Measurements from ENCODE around the gene MYF5. TPM values are rescaled to one million over a fixed set of nuclear protein-coding genes. Genes with fewer than 3 reads are reported as not detected.

The MYF5 gene
- total and polyA plus RNA-seq, 2 of the 13 experiments (the other 11 are each of a cell fraction or from before 2014, with no cell fraction given) = not detected

- Histone ChIP-seq H3K79me2 (ENCODE audit: insufficient read depth, low read length) (no peaks in the 10 kb centered on the region), H3K4me1 (ENCODE audit: insufficient read depth, low read length) (peaks cover 30% of the 10 kb centered on the region), H3K4me3 (replicated peaks in 1 of 3; ENCODE audit: insufficient read depth in 1 of 3, low read depth in 2 of 3, low read length in 3 of 3) (no peak overlapping the region), H3K9me3 (ENCODE audit: low read length) (no peaks in the 10 kb centered on the region), H4K20me1 (ENCODE audit: insufficient read depth, low read length) (no peaks in the 10 kb centered on the region), H3K27me3 (ENCODE audit: control insufficient read depth in 1 of 2, insufficient read depth in 2 of 2, low read length in 2 of 2) (no peaks in the 10 kb centered on the region), H2AFZ (ENCODE audit: low read length) (no peak overlapping the region), H3K4me2 (ENCODE audit: low read depth, low read length) (no peak overlapping the region), H3K9ac (ENCODE audit: insufficient read depth, low read depth, low read length) (no peak overlapping the region), H3K36me3 (replicated peaks in 1 of 2; ENCODE audit: control insufficient read depth in 1 of 2, insufficient read depth in 2 of 2, low read length in 2 of 2) (no peaks in the 10 kb centered on the region), H3K27ac (ENCODE audit: extremely low read length, insufficient read depth, low read length) (no peak overlapping the region)
- FAIRE-seq = no peak
- ChIA-PET CTCF (ENCODE audit: low intra/inter-chr PET ratio, low total read pairs) (no interaction called here), POLR2A (no interaction called here)
- no peak for ATAC-seq
- in situ Hi-C loops (cut with HindIII; ENCODE audit: extremely low pct_ligation_motif_present, low pct_unique_long_range_greater_than_20kb) = no loop called here
- 11% methylated on average over 2 of the region's 2 CpGs for WGBS (ENCODE audit: low lambda C conversion rate)
- no TSS peak for BruUV-seq (replicated peaks)
- no peak for DNase-seq (ENCODE audit: low spot score)
- TF ChIP-seq ZNF33A (CRISPR knock-in tag; IDR thresholded peaks at IDR 0.05; ENCODE audit: borderline replicate concordance) = no peak
- intact Hi-C loops (cut with micrococcal nuclease; ENCODE audit: unreplicated experiment) = no loop called here
Observed at GRCh38 chr12:80701388-80701787, 15.3 kb upstream of the MYF5 start.

DNA sequence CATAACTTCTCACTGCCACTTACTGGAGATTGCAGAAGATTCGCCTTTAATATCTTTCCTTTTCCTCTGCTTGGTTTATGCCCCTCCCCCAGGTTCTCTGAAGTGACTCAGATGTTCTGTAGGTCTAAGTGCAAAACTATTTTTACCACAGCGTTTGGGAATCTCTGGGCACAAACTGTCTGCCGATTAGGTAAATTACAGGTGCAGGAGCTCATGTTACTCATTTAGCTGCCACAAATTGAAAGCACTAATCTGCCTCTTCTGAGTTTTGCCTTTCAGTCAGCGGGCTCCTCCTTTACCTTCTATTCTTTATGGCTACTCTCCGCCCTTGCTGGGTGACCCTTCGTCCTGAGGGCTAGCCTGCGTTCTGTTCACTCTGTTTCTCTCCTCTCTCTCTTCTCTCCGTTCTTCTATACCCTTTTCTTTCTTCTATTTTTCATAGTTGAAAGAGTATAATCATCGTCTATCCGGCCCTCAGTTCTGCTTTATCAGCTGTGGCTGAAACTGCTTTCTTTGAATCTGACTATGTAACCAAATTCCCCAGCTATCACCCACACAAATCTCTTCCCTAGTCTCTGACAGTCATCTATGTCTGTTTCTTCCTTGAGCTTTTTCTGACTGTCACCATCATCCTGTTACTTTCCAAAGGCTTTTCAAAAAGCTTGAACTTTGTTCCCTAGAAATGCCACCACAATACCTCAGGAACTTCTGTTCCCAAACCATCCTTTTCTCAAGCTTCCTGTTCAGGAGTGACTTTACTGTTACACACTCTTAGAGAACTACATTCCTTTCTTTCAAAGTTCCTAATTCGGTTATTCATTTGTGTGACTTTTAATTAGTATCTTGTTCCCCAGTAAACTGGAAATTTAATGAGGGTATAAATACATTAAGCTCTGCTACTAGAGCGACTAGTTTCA is 13.6 kb upstream of the MYF5 start:
- H3K27ac ChIP-seq (ENCODE audit: extremely low read length, insufficient read depth, low read length) = no peak overlapping the region
- FAIRE-seq = no peak
- H3K27me3 ChIP-seq (ENCODE audit: control insufficient read depth in 1 of 2, insufficient read depth in 2 of 2, low read length in 2 of 2) = no peaks in the 10 kb centered on the region
- H3K4me3 ChIP-seq (replicated peaks in 1 of 3; ENCODE audit: insufficient read depth in 1 of 3, low read depth in 2 of 3, low read length in 3 of 3) = no peak overlapping the region
- no peaks in the 10 kb centered on the region for H3K79me2 ChIP-seq (ENCODE audit: insufficient read depth, low read length)
- ChIA-PET POLR2A (no interaction called here), CTCF (ENCODE audit: low intra/inter-chr PET ratio, low total read pairs) (no interaction called here)
- peaks cover 18% of the 10 kb centered on the region for H3K4me1 ChIP-seq (ENCODE audit: insufficient read depth, low read length)
- peak overlapping the region; percentile 56 for H3K4me2 ChIP-seq (ENCODE audit: low read depth, low read length)
- ATAC-seq = peak; percentile 59
- no peak overlapping the region for H3K9ac ChIP-seq (ENCODE audit: insufficient read depth, low read depth, low read length)
- no peaks in the 10 kb centered on the region for H3K36me3 ChIP-seq (replicated peaks in 1 of 2; ENCODE audit: control insufficient read depth in 1 of 2, insufficient read depth in 2 of 2, low read length in 2 of 2)
- peak overlapping the region; percentile 79 for H2AFZ ChIP-seq (ENCODE audit: low read length)
- intact Hi-C loops (cut with micrococcal nuclease; ENCODE audit: unreplicated experiment) (no loop called here), in situ Hi-C loops (cut with HindIII; ENCODE audit: extremely low pct_ligation_motif_present, low pct_unique_long_range_greater_than_20kb) (no loop called here)
- 7% methylated on average over 12 of the region's 12 CpGs for WGBS (ENCODE audit: low lambda C conversion rate)
- no peaks in the 10 kb centered on the region for H3K9me3 ChIP-seq (ENCODE audit: low read length)
- TF ChIP-seq SATB2 (CRISPR knock-in tag; IDR thresholded peaks at IDR 0.05) (no peak), TRAFD1 (CRISPR knock-in tag; IDR thresholded peaks at IDR 0.05; ENCODE audit: borderline replicate concordance) (no peak), ZKSCAN5 (CRISPR knock-in tag; IDR thresholded peaks at IDR 0.05) (no peak), CBX5 (CRISPR knock-in tag; IDR thresholded peaks at IDR 0.05; ENCODE audit: borderline replicate concordance) (no peak), ZNF746 (CRISPR knock-in tag; IDR thresholded peaks at IDR 0.05) (no peak), NCOA5 (CRISPR knock-in tag; IDR thresholded peaks at IDR 0.05) (no peak), NCOR1 (IDR thresholded peaks at IDR 0.05; ENCODE audit: borderline replicate concordance, low read length) (no peak), HINFP (CRISPR knock-in tag; IDR thresholded peaks at IDR 0.05; ENCODE audit: low read depth) (no peak)
- TF ChIP-seq, protein P1, sequence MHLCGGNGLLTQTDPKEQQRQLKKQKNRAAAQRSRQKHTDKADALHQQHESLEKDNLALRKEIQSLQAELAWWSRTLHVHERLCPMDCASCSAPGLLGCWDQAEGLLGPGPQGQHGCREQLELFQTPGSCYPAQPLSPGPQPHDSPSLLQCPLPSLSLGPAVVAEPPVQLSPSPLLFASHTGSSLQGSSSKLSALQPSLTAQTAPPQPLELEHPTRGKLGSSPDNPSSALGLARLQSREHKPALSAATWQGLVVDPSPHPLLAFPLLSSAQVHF (CRISPR knock-in tag; IDR thresholded peaks at IDR 0.05) = no peak
- no TSS peak for BruUV-seq (replicated peaks)
- peak; percentile 5 for DNase-seq (ENCODE audit: low spot score)
- no peaks in the 10 kb centered on the region for H4K20me1 ChIP-seq (ENCODE audit: insufficient read depth, low read length)
